ENCODE data around the gene ZNF793.
A peak's percentile ranks its signal among the peaks of the same experiment; 100 is the strongest.

The ZNF793 gene

GRCh38 chr19:37506387-37507166 is at the start of gene ZNF793:
Gene ZNF793 (plus strand): TSS chr19:37506939. CDS start chr19:37523440, 16,501 bp downstream.
- Histone ChIP-seq H3K27me3 (ENCODE audit: control insufficient read depth, insufficient read depth, low read length) (no peaks in the 10 kb centered on the region), H3K9me3 (ENCODE audit: control insufficient read depth, low read length) (peaks cover 7% of the 10 kb centered on the region), H3K9ac (ENCODE audit: low read length) (peak within 1 kb of the TSS; percentile 91), H3K4me3 (ENCODE audit: low read length) (peak within 1 kb of the TSS; percentile 95), H3K36me3 (ENCODE audit: control insufficient read depth, insufficient read depth, low read length) (no peaks in the 10 kb centered on the region), H3K4me1 (ENCODE audit: control insufficient read depth, insufficient read depth, low read length) (peaks cover 9% of the 10 kb centered on the region)

GRCh38 chr19:37466277-37466797 is 40.4 kb upstream of the ZNF793 start:
- Histone ChIP-seq H3K9me3 (ENCODE audit: control insufficient read depth, low read length) (no peaks in the 10 kb centered on the region), H3K4me1 (ENCODE audit: control insufficient read depth, insufficient read depth, low read length) (peaks cover 8% of the 10 kb centered on the region), H3K27me3 (ENCODE audit: control insufficient read depth, insufficient read depth, low read length) (no peaks in the 10 kb centered on the region), H3K36me3 (ENCODE audit: control insufficient read depth, insufficient read depth, low read length) (no peaks in the 10 kb centered on the region), H3K4me3 (ENCODE audit: low read length) (peak overlapping the region; percentile 33), H3K9ac (ENCODE audit: low read length) (peak overlapping the region; percentile 73)

GRCh38 chr19:37466798-37467607 is 39.7 kb upstream of the ZNF793 start, which contains the start of gene ZNF569:
Gene ZNF569 (minus strand): TSS chr19:37467444. CDS start chr19:37444921, 22,523 bp downstream.
- Histone ChIP-seq H3K36me3 (ENCODE audit: control insufficient read depth, insufficient read depth, low read length) (no peaks in the 10 kb centered on the region), H3K4me1 (ENCODE audit: control insufficient read depth, insufficient read depth, low read length) (peaks cover 8% of the 10 kb centered on the region), H3K27me3 (ENCODE audit: control insufficient read depth, insufficient read depth, low read length) (no peaks in the 10 kb centered on the region), H3K9me3 (ENCODE audit: control insufficient read depth, low read length) (no peaks in the 10 kb centered on the region), H3K4me3 (ENCODE audit: low read length) (peak within 1 kb of the TSS; percentile 33), H3K9ac (ENCODE audit: low read length) (peak within 1 kb of the TSS; percentile 73)

- Histone ChIP-seq H3K4me1 (ENCODE audit: control insufficient read depth, insufficient read depth, low read length) (peaks cover 8% of the 10 kb centered on the region), H3K9ac (ENCODE audit: low read length) (peak overlapping the region; percentile 73), H3K36me3 (ENCODE audit: control insufficient read depth, insufficient read depth, low read length) (no peaks in the 10 kb centered on the region), H3K27me3 (ENCODE audit: control insufficient read depth, insufficient read depth, low read length) (no peaks in the 10 kb centered on the region), H3K4me3 (ENCODE audit: low read length) (peak overlapping the region; percentile 33), H3K9me3 (ENCODE audit: control insufficient read depth, low read length) (no peaks in the 10 kb centered on the region)
Observed at GRCh38 chr19:37467608-37468090, 39.1 kb upstream of the ZNF793 start.

- H3K9me3 ChIP-seq (ENCODE audit: control insufficient read depth, low read length): no peaks in the 10 kb centered on the region
- H3K4me3 ChIP-seq (ENCODE audit: low read length): peak within 1 kb of the TSS; percentile 88
- H3K27me3 ChIP-seq (ENCODE audit: control insufficient read depth, insufficient read depth, low read length): no peaks in the 10 kb centered on the region
- peak within 1 kb of the TSS; percentile 66 for H3K9ac ChIP-seq (ENCODE audit: low read length)
- H3K36me3 ChIP-seq (ENCODE audit: control insufficient read depth, insufficient read depth, low read length): no peaks in the 10 kb centered on the region
- peaks cover 8% of the 10 kb centered on the region for H3K4me1 ChIP-seq (ENCODE audit: control insufficient read depth, insufficient read depth, low read length)
Observed at GRCh38 chr19:37468961-37469777, 37.6 kb upstream of the ZNF793 start, which contains the start of gene ZNF570. Gene ZNF570 (plus strand): TSS chr19:37469356. CDS start chr19:37470355, 999 bp downstream.

GRCh38 chr19:37470216-37470615 is 36.5 kb upstream of the ZNF793 start:
- no peaks in the 10 kb centered on the region for H3K27me3 ChIP-seq (ENCODE audit: control insufficient read depth, insufficient read depth, low read length)
- H3K4me3 ChIP-seq (ENCODE audit: low read length): no peak overlapping the region
- H3K36me3 ChIP-seq (ENCODE audit: control insufficient read depth, insufficient read depth, low read length): no peaks in the 10 kb centered on the region
- peak overlapping the region; percentile 66 for H3K9ac ChIP-seq (ENCODE audit: low read length)
- H3K9me3 ChIP-seq (ENCODE audit: control insufficient read depth, low read length): no peaks in the 10 kb centered on the region
- peaks cover 8% of the 10 kb centered on the region for H3K4me1 ChIP-seq (ENCODE audit: control insufficient read depth, insufficient read depth, low read length)

GRCh38 chr19:37472165-37472564 is 34.6 kb upstream of the ZNF793 start:
- H3K36me3 ChIP-seq (ENCODE audit: control insufficient read depth, insufficient read depth, low read length): no peaks in the 10 kb centered on the region
- no peak overlapping the region for H3K4me3 ChIP-seq (ENCODE audit: low read length)
- H3K9ac ChIP-seq (ENCODE audit: low read length): no peak overlapping the region
- peaks cover 8% of the 10 kb centered on the region for H3K4me1 ChIP-seq (ENCODE audit: control insufficient read depth, insufficient read depth, low read length)
- no peaks in the 10 kb centered on the region for H3K27me3 ChIP-seq (ENCODE audit: control insufficient read depth, insufficient read depth, low read length)
- no peaks in the 10 kb centered on the region for H3K9me3 ChIP-seq (ENCODE audit: control insufficient read depth, low read length)

GRCh38 chr19:37484406-37485168 is 22.2 kb upstream of the ZNF793 start:
- no peaks in the 10 kb centered on the region for H3K27me3 ChIP-seq (ENCODE audit: control insufficient read depth, insufficient read depth, low read length)
- no peak overlapping the region for H3K9ac ChIP-seq (ENCODE audit: low read length)
- H3K9me3 ChIP-seq (ENCODE audit: control insufficient read depth, low read length): peaks cover 32% of the 10 kb centered on the region
- H3K4me1 ChIP-seq (ENCODE audit: control insufficient read depth, insufficient read depth, low read length): no peaks in the 10 kb centered on the region
- peaks cover 8% of the 10 kb centered on the region for H3K36me3 ChIP-seq (ENCODE audit: control insufficient read depth, insufficient read depth, low read length)
- no peak overlapping the region for H3K4me3 ChIP-seq (ENCODE audit: low read length)

- H3K27me3 ChIP-seq (ENCODE audit: control insufficient read depth, insufficient read depth, low read length): no peaks in the 10 kb centered on the region
- no peaks in the 10 kb centered on the region for H3K36me3 ChIP-seq (ENCODE audit: control insufficient read depth, insufficient read depth, low read length)
- no peaks in the 10 kb centered on the region for H3K4me1 ChIP-seq (ENCODE audit: control insufficient read depth, insufficient read depth, low read length)
- no peak overlapping the region for H3K4me3 ChIP-seq (ENCODE audit: low read length)
- H3K9me3 ChIP-seq (ENCODE audit: control insufficient read depth, low read length): peaks cover 4% of the 10 kb centered on the region
- no peak overlapping the region for H3K9ac ChIP-seq (ENCODE audit: low read length)
Observed at GRCh38 chr19:37492213-37492612, 14.5 kb upstream of the ZNF793 start.

GRCh38 chr19:37505958-37506386 is 767 bp upstream of the ZNF793 start:
- Histone ChIP-seq H3K9ac (ENCODE audit: low read length) (peak overlapping the region; percentile 91), H3K4me1 (ENCODE audit: control insufficient read depth, insufficient read depth, low read length) (peaks cover 9% of the 10 kb centered on the region), H3K9me3 (ENCODE audit: control insufficient read depth, low read length) (peaks cover 7% of the 10 kb centered on the region), H3K27me3 (ENCODE audit: control insufficient read depth, insufficient read depth, low read length) (no peaks in the 10 kb centered on the region), H3K4me3 (ENCODE audit: low read length) (peak overlapping the region; percentile 95), H3K36me3 (ENCODE audit: control insufficient read depth, insufficient read depth, low read length) (no peaks in the 10 kb centered on the region)

- H3K9me3 ChIP-seq (ENCODE audit: control insufficient read depth, low read length): peaks cover 7% of the 10 kb centered on the region
- H3K4me1 ChIP-seq (ENCODE audit: control insufficient read depth, insufficient read depth, low read length): peaks cover 9% of the 10 kb centered on the region
- peak overlapping the region; percentile 91 for H3K9ac ChIP-seq (ENCODE audit: low read length)
- no peaks in the 10 kb centered on the region for H3K36me3 ChIP-seq (ENCODE audit: control insufficient read depth, insufficient read depth, low read length)
- no peaks in the 10 kb centered on the region for H3K27me3 ChIP-seq (ENCODE audit: control insufficient read depth, insufficient read depth, low read length)
- peak overlapping the region; percentile 95 for H3K4me3 ChIP-seq (ENCODE audit: low read length)
Observed at GRCh38 chr19:37507167-37507464, 377 bp downstream of the ZNF793 start.

All from mucosa of stomach (tissue), 1 donor.